Measurements from ENCODE around the gene CDH4. TPM values are rescaled to one million over a fixed set of nuclear protein-coding genes. Genes with fewer than 3 reads are reported as not detected.

CDH4 gene
- total and polyA plus RNA-seq, 2 of the 8 experiments (the other 6 are each of a cell fraction or from before 2014, with no cell fraction given), result 4.3 to 7.9 TPM

- Histone ChIP-seq H2BK15ac (ENCODE audit: low read length) (no peak overlapping the region), H2BK5ac (ENCODE audit: low read depth, low read length) (no peak overlapping the region), H3K23ac (ENCODE audit: insufficient read length) (no peak overlapping the region), H2AFZ (ENCODE audit: low read length) (no peak overlapping the region), H2AK5ac (ENCODE audit: low read depth, low read length) (no peak overlapping the region), H3K79me1 (ENCODE audit: low read depth, low read length) (no peaks in the 10 kb centered on the region), H4K20me1 (replicated peaks in 1 of 2; ENCODE audit: control insufficient read depth in 1 of 2, insufficient read depth in 2 of 2, low read length in 2 of 2) (peaks cover 1 to 2% of the 10 kb centered on the region in 2 experiments), H4K8ac (ENCODE audit: extremely low read depth, insufficient read depth, low read length) (no peak overlapping the region), H2BK12ac (ENCODE audit: low read depth, low read length) (no peak overlapping the region), H2BK120ac (replicated peaks; ENCODE audit: low read depth, low read length) (no peak overlapping the region), H3K14ac (ENCODE audit: insufficient read length) (no peak overlapping the region), H4K5ac (ENCODE audit: insufficient read length, low read depth, low read length) (no peak overlapping the region), H3K4me2 (ENCODE audit: insufficient read depth in 1 of 2, low read depth in 2 of 2, low read length in 2 of 2) (no peak overlapping the region), H2BK20ac (ENCODE audit: low read length) (no peak overlapping the region), H4K91ac (replicated peaks; ENCODE audit: insufficient read length, low read length) (no peak overlapping the region), H3K4ac (replicated peaks; ENCODE audit: insufficient read length, low read depth, low read length) (no peak overlapping the region), H3K9me3 (ENCODE audit: insufficient read depth in 2 of 2, low read depth in 1 of 2, low read length in 1 of 2) (no peaks in the 10 kb centered on the region), H3K79me2 (ENCODE audit: control insufficient read depth in 1 of 2, insufficient read depth in 2 of 2, low read length in 2 of 2) (no peaks in the 10 kb centered on the region), H3K9ac (replicated peaks in 1 of 4; ENCODE audit: extremely low read depth in 1 of 4, low read depth in 3 of 4, low read length in 3 of 4) (no peak overlapping the region), H3K27ac (ENCODE audit: low read depth, low read length) (no peak overlapping the region), H3K36me3 (ENCODE audit: control insufficient read depth in 2 of 4, insufficient read depth in 4 of 4, low read length in 3 of 4) (no peaks in the 10 kb centered on the region), H3K56ac (replicated peaks; ENCODE audit: insufficient read length, low read depth, low read length) (no peak overlapping the region), H3K4me1 (replicated peaks in 1 of 4; ENCODE audit: control insufficient read depth in 3 of 4, insufficient read depth in 4 of 4, low read length in 3 of 4) (no peaks in the 10 kb centered on the region), H3K23me2 (ENCODE audit: low read depth, low read length) (no peaks in the 10 kb centered on the region), H3K4me3 (ENCODE audit: extremely low read depth in 1 of 4, insufficient read depth in 2 of 4, low read depth in 3 of 4, low read length in 4 of 4) (no peak overlapping the region), H3K27me3 (replicated peaks in 1 of 4; ENCODE audit: control insufficient read depth in 3 of 4, extremely low read depth in 1 of 4, insufficient read depth in 3 of 4, low read length in 3 of 4) (no peaks in the 10 kb centered on the region; a peak in 1 of 7 replicates), H3K18ac (ENCODE audit: extremely low read depth, low read length) (no peak overlapping the region)
- no peak for FAIRE-seq
- ChIA-PET POLR2A (ENCODE audit: partially characterized antibody) (no interaction called here), CTCF (ENCODE audit: partially characterized antibody) (no interaction called here)
- 95% methylated on average over 16 of the region's 16 CpGs; no CpG with 5 or more reads in 1 of the 2 experiments for WGBS, 2 experiments (ENCODE audit: extremely low coverage in 1 of 2, insufficient coverage in 1 of 2, insufficient read length in 1 of 2, insufficient replicate concordance in 2 of 2, low coverage in 1 of 2, low lambda C conversion rate in 2 of 2, missing lambda C conversion rate in 1 of 2)
- DNase-seq (ENCODE audit: low read depth in 1 of 2, low spot score in 2 of 2), result no peak
- no peak for TF ChIP-seq CHD7 (IDR thresholded peaks at IDR 0.05; ENCODE audit: insufficient replicate concordance, low read length)
These were observed 491.5 kb downstream of the CDH4 start for GRCh38 chr20:61743606-61744005.

All from H1 (cell line).